Astrocyte (in vitro differentiated cells and primary cell): ENCODE data around the gene ERH. TPM values are rescaled to one million over a fixed set of nuclear protein-coding genes. Genes with fewer than 3 reads are reported as not detected.

Experiments
- DNase-seq: peaks from one replicate; pipeline ENCODE4 v3.0.0-alpha.2; 2010; ENCODE audit warnings: low read depth
- FAIRE-seq: peaks from 2 replicates; lab custom pipeline; 2011; peaks lifted over from hg19 to GRCh38; lab: Jason Lieb, UNC
- H2AFZ ChIP-seq: 2 replicates; pipeline ENCODE4 v1.6.0; 2012; ENCODE audit warnings: low read depth, low read length, inconsistent platforms
- H3K27ac ChIP-seq: 2 replicates; pipeline ENCODE4 v1.5.1; 2011; ENCODE audit warnings: low read depth, low read length, inconsistent platforms
- H3K27me3 ChIP-seq: 2 replicates; pipeline ENCODE4 v1.6.0; 2011; ENCODE audit warnings: low read length, inconsistent platforms; ENCODE audit not compliant: insufficient read depth
- H3K36me3 ChIP-seq: 2 replicates; pipeline ENCODE4 v1.5.1; 2011; ENCODE audit warnings: low read length, inconsistent platforms; ENCODE audit not compliant: insufficient read depth
- H3K4me1 ChIP-seq: 2 replicates; pipeline ENCODE4 v1.5.1; 2011; ENCODE audit warnings: low read length, inconsistent platforms; ENCODE audit not compliant: insufficient read depth
- H3K4me2 ChIP-seq: 2 replicates; pipeline ENCODE4 v1.6.0; 2012; ENCODE audit warnings: low read length, inconsistent platforms
- H3K4me3 ChIP-seq: 2 replicates; pipeline ENCODE4 v1.5.1; 2011; ENCODE audit warnings: low read depth, mild to moderate bottlenecking, low read length, inconsistent platforms; ENCODE audit not compliant: insufficient read depth
- H3K79me2 ChIP-seq: 2 replicates; pipeline ENCODE4 v1.6.0; 2012; ENCODE audit warnings: mild to moderate bottlenecking, low read length, inconsistent platforms; ENCODE audit not compliant: insufficient read depth
- H3K9ac ChIP-seq: 2 replicates; pipeline ENCODE4 v1.6.0; 2012; ENCODE audit warnings: mild to moderate bottlenecking, low read length, inconsistent platforms
- H3K9me3 ChIP-seq: 2 replicates; pipeline ENCODE4 v1.5.1; 2012; ENCODE audit warnings: low read depth, mild to moderate bottlenecking, low read length, inconsistent platforms; ENCODE audit not compliant: insufficient read depth
- H4K20me1 ChIP-seq: 2 replicates; pipeline ENCODE4 v1.6.0; 2012; ENCODE audit warnings: low read length, inconsistent platforms; ENCODE audit not compliant: insufficient read depth
- H3K27ac Mint-ChIP-seq: one replicate; pipeline ENCODE4 v1.8.0; 2021; ENCODE audit warnings: mild to moderate bottlenecking, mixed read lengths; ENCODE audit not compliant: unreplicated experiment
- H3K27me3 Mint-ChIP-seq: one replicate; pipeline ENCODE4 v1.8.0; 2021; ENCODE audit warnings: low read depth, mixed read lengths; ENCODE audit not compliant: unreplicated experiment
- H3K36me3 Mint-ChIP-seq: one replicate; pipeline ENCODE4 v1.8.0; 2021; ENCODE audit warnings: low read depth, mixed read lengths; ENCODE audit not compliant: unreplicated experiment
- H3K4me1 Mint-ChIP-seq: one replicate; pipeline ENCODE4 v1.8.0; 2021; ENCODE audit warnings: low read depth, mixed read lengths; ENCODE audit not compliant: unreplicated experiment
- H3K4me3 Mint-ChIP-seq: one replicate; pipeline ENCODE4 v1.8.0; 2021; ENCODE audit warnings: mild to moderate bottlenecking, moderate library complexity, mixed read lengths; ENCODE audit not compliant: unreplicated experiment
- H3K9me3 Mint-ChIP-seq: one replicate; pipeline ENCODE4 v1.8.0; 2021; ENCODE audit warnings: mild to moderate bottlenecking, mixed read lengths; ENCODE audit not compliant: unreplicated experiment
- CTCF ChIP-seq: IDR thresholded peaks from 2 replicates; pipeline ENCODE4 v1.5.1; 2011; ENCODE audit warnings: low read depth, mild to moderate bottlenecking, inconsistent platforms, low read length, moderate library complexity; ENCODE audit not compliant: insufficient read depth
- EZH2 ChIP-seq: IDR thresholded peaks from 2 replicates; pipeline ENCODE4 v1.6.1; 2012; ENCODE audit warnings: mild to moderate bottlenecking, low read length, inconsistent platforms; ENCODE audit not compliant: insufficient read depth
- total RNA-seq: library from RNA; stranded (reverse); gene quantifications from 2 replicates; pipeline ENCODE4 v1.2.1, GENCODE V29; 2021

Gene ERH
- total RNA-seq, 1 donor from 2014 or later: 255 TPM

GRCh38 chr14:69332782-69333395 is 65.2 kb downstream of the ERH start:
- Histone ChIP-seq H2AFZ (no peak overlapping the region), H3K4me2 (no peak overlapping the region), H3K36me3 (no peaks in the 10 kb centered on the region), H3K79me2 (no peaks in the 10 kb centered on the region), H3K4me1 (no peaks in the 10 kb centered on the region), H3K27ac (no peak overlapping the region), H4K20me1 (no peaks in the 10 kb centered on the region), H3K27me3 (peaks cover 3% of the 10 kb centered on the region), H3K9ac (no peak overlapping the region), H3K9me3 (no peaks in the 10 kb centered on the region), H3K4me3 (no peak overlapping the region)
- no peak for TF ChIP-seq CTCF
- FAIRE-seq (no peak), DNase-seq (no peak)
- no peaks in the 10 kb centered on the region for H3K36me3 Mint-ChIP-seq
- no peak overlapping the region for H3K27ac Mint-ChIP-seq
- H3K9me3 Mint-ChIP-seq: no peaks in the 10 kb centered on the region
- peaks cover 13% of the 10 kb centered on the region for H3K27me3 Mint-ChIP-seq
- peaks cover 4% of the 10 kb centered on the region for H3K4me1 Mint-ChIP-seq
- no peak overlapping the region for H3K4me3 Mint-ChIP-seq

- no peak overlapping the region for H3K4me3 Mint-ChIP-seq
- H3K9me3 Mint-ChIP-seq: no peaks in the 10 kb centered on the region
- Histone ChIP-seq H3K27ac (no peak overlapping the region), H4K20me1 (no peaks in the 10 kb centered on the region), H3K4me1 (no peaks in the 10 kb centered on the region), H3K4me2 (no peak overlapping the region), H3K4me3 (no peak overlapping the region), H2AFZ (no peak overlapping the region), H3K79me2 (no peaks in the 10 kb centered on the region), H3K9me3 (no peaks in the 10 kb centered on the region), H3K27me3 (peaks cover 3% of the 10 kb centered on the region), H3K36me3 (no peaks in the 10 kb centered on the region), H3K9ac (no peak overlapping the region)
- no peak overlapping the region for H3K27ac Mint-ChIP-seq
- FAIRE-seq (no peak), DNase-seq (no peak)
- H3K36me3 Mint-ChIP-seq: peaks cover 2% of the 10 kb centered on the region
- no peak for TF ChIP-seq EZH2
- no peak for TF ChIP-seq CTCF
- H3K27me3 Mint-ChIP-seq: peaks cover 22% of the 10 kb centered on the region
- H3K4me1 Mint-ChIP-seq: peaks cover 2% of the 10 kb centered on the region
Observed at GRCh38 chr14:69331206-69331605, 66.9 kb downstream of the ERH start.

Other genes starting within 250 kb of the ERH start
- 54.5 and 54.6 TPM in 2 replicates for gene DCAF5, start 245.2 kb downstream of the ERH start, total RNA-seq
- gene EXD2, start 206.8 kb downstream of the ERH start, total RNA-seq: 28.7 and 30.7 TPM in 2 replicates
- gene GALNT16, start 138.1 kb downstream of the ERH start, total RNA-seq: 6.2 and 6.3 TPM in 2 replicates
- 69.5 and 79.1 TPM in 2 replicates for gene SLC39A9, start 393 bp upstream of the ERH start, total RNA-seq
- 0.05 and 0.14 TPM in 2 replicates for gene PLEKHD1, start 86.4 kb upstream of the ERH start, total RNA-seq
- not detected in 2 replicates for gene CCDC177, start 176.6 kb upstream of the ERH start, total RNA-seq
- gene SUSD6, start 213.3 kb upstream of the ERH start, total RNA-seq: 25.6 and 30.6 TPM in 2 replicates